Pancreas (tissue), 10 donors: ENCODE measurements around the gene GRIK1. TPM values are rescaled to one million over a fixed set of nuclear protein-coding genes. Genes with fewer than 3 reads are reported as not detected.

Experiments
- ATAC-seq, 4 donors: fragments of 200-7000 bp; cut with Tn5 transposase; one replicate each; pipeline versions ENCODE4 v1.8.0 to v1.9.1; 2020; ENCODE audit warnings: mild to moderate bottlenecking in 4 of 4, moderate library complexity in 4 of 4
- DNase-seq, 6 donors: peaks; one replicate each; pipeline ENCODE4 v3.0.0-alpha.2; 2020
- FAIRE-seq: peaks from 2 replicates; lab custom pipeline; 2012; peaks lifted over from hg19 to GRCh38; lab: Jason Lieb, UNC
- H3K27ac ChIP-seq, 4 donors: fragments of 200-600 bp; sonication (generic); 1 replicate in 3 of 4; 2 replicates in 1 of 4; pipeline versions ENCODE4 v1.5.0 to v1.8.0; 2020
- H3K27me3 ChIP-seq, 4 donors: fragments of 200-600 bp; one replicate each; pipeline ENCODE4 v1.8.0; 2021
- H3K36me3 ChIP-seq, 3 donors: fragments of 200-600 bp; sonication (generic) in 1 of 3; one replicate each; pipeline versions ENCODE4 v1.5.0 to v1.8.0; 2020 to 2021
- H3K4me1 ChIP-seq, 3 donors: fragments of 200-600 bp; one replicate each; pipeline ENCODE4 v1.8.0; 2021
- H3K4me3 ChIP-seq, 4 donors: fragments of 200-600 bp; sonication (generic) in 2 of 4; one replicate each; pipeline versions ENCODE4 v1.5.0 to v1.8.0; 2020 to 2021
- H3K9me3 ChIP-seq, 4 donors: fragments of 200-600 bp; one replicate each; pipeline ENCODE4 v1.8.0; 2021
- CTCF ChIP-seq, 4 donors: fragments of 200-600 bp; sonication (generic) in 3 of 4; IDR thresholded peaks; one replicate each; pipeline versions ENCODE4 v1.5.0 to v1.8.0; 2021; ENCODE audit warnings: antibody characterized with exemption in 4 of 4
- WGBS, 2 donors: extraction: QIAGEN DNeasy Blood & Tissue Kit; methylation state at CpG; one replicate each; pipeline ENCODE4 v1.1.7; 2013; 5-methylcytosine and 5-hydroxymethylcytosine counted together
- intact Hi-C, 3 donors: fragments of 100-400 bp; cut with DNase I; formaldehyde crosslinking; loops; one replicate each; pipeline versions ENCODE4 v1.11.1 to v1.14.2; 2022
- polyA plus RNA-seq, 2 donors: library from polyadenylated mRNA; stranded (reverse); fragments of 200-250 nt; gene quantifications; one replicate each; pipeline ENCODE4 v1.2.3, GENCODE V29; 2013
- total RNA-seq, 6 donors: library from RNA; stranded (reverse); fragmentation: NEBNext Ultra II Directional in 4 of 6; extraction: Animal tissue kit (Norgen Biotek cat#: 25700) in 4 of 6; gene quantifications; one replicate each; pipeline versions ENCODE4 v1.2.1 to v1.2.4, GENCODE V29; 2021 to 2023
- donor health status: healthy with polysubstance abuse.
- donor health status: DM: no; HTN: no; CAD: no; lungs with moderate emphysema.
- donor health status: DM: no; HTN: no; CAD: no.
- donor health status: control.
- donor health status: control.
- donor health status: Bipolar disorder and iron deficiency.
- donor health status: DM: yes; HTN: yes; CAD: no.
- donor health status: DM: no; HTN: no; CAD: no.
- donor health status: DM: no; HTN: no; CAD: no.
- donor health status: DM: yes; HTN: yes; CAD: no.

GRIK1 gene
- total and polyA plus RNA-seq, 8 donors: 0.02 to 0.09 (median 0.08) TPM; not detected in 5

DNA sequence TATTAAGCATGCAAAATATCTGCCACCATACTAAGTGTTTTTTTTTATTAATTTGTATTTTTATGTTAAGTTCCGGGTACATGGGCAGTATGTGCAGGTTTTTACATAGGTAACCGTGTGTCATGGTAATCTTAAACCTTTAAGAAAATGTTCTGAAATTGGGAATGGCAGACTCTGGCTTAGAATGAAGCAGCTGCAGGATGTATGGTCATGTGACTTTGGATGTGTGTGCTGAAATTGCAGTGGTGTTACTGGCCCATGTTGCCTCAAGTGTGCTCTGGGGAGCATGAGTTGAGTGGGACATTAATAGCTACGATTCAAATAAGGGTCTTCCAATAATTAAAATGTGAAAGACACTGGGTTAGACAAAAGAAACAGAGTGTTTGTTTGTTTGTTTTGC lies 6.7 kb downstream of the GRIK1 start:
- Histone ChIP-seq H3K9me3 (no peaks in the 10 kb centered on the region), H3K27ac (no peak overlapping the region), H3K4me3 (no peak overlapping the region), H3K36me3 (no peaks in the 10 kb centered on the region), H3K27me3 (peaks cover 0 to 3% (median 0%) of the 10 kb centered on the region in 4 donors), H3K4me1 (no peaks in the 10 kb centered on the region)
- no peak for DNase-seq
- WGBS, 2 donors: 73 to 75% methylated on average over 3 of the region's 3 CpGs
- intact Hi-C loops: no loop called here
- no peak for TF ChIP-seq CTCF (IDR thresholded peaks at IDR 0.05)
- no peak for FAIRE-seq
- ATAC-seq: no peak

DNA sequence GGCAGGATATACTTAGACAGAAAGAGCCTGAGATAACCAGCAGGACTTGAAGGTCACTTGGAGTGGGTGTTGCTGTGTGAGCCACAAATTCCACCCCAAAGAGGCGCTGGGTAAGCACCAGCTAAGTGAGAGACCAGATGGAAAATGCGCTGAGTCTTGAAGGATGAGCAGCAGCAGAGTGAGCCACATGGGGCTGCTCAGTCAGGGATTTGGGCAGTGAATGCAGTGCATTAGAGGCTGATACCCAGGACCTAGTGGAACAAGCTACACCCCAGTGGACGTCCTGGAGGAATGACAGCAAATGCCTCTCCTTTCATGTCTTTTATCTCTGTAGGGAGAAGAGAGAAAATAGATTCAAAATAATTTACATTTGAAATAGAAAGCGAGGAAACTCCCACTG lies 11.3 kb downstream of the GRIK1 start:
- WGBS, 2 donors: 71 to 74% methylated on average over 4 of the region's 4 CpGs
- H3K27ac ChIP-seq: no peak overlapping the region
- intact Hi-C loops: no loop called here
- DNase-seq: no peak
- FAIRE-seq: no peak
- H3K36me3 ChIP-seq: no peaks in the 10 kb centered on the region
- no peaks in the 10 kb centered on the region for H3K4me1 ChIP-seq
- no peak for ATAC-seq
- no peak for TF ChIP-seq CTCF (IDR thresholded peaks at IDR 0.05)
- H3K4me3 ChIP-seq: no peak overlapping the region
- no peaks in the 10 kb centered on the region for H3K27me3 ChIP-seq
- H3K9me3 ChIP-seq: no peaks in the 10 kb centered on the region

DNA sequence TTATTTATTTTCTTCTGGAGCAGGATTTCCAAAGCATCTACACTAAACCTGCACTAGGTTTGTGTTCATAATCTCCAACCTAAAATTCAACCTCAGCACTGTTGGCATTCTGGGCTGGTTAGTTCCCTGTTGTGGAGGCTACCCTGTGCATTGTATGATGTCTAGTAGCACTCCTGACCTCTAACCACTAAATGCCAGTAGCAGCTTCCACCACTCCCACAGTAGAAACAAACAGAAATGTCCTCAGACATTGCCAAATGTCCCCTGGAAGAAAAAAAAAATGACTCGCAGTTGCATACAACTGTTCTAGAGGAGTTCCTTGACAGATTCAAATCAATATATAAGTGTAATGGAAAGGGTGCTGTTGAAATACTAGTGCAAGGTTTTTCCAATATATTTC lies 18.9 kb downstream of the GRIK1 start:
- intact Hi-C loops: no loop called here
- 24 to 50% methylated on average over 1 of the region's 1 CpG for WGBS, 2 donors
- Histone ChIP-seq H3K36me3 (no peaks in the 10 kb centered on the region), H3K27ac (no peak overlapping the region), H3K4me3 (no peak overlapping the region), H3K4me1 (peaks cover 0 to 6% (median 0%) of the 10 kb centered on the region in 3 donors), H3K9me3 (no peaks in the 10 kb centered on the region), H3K27me3 (no peaks in the 10 kb centered on the region)
- ATAC-seq: peak in 3 of 4 donors; percentile 48 to 70 (median 62)
- no peak for DNase-seq
- FAIRE-seq: no peak
- TF ChIP-seq CTCF (IDR thresholded peaks at IDR 0.05): no peak

- H3K27ac ChIP-seq: no peak overlapping the region
- no peaks in the 10 kb centered on the region for H3K4me1 ChIP-seq
- H3K9me3 ChIP-seq: no peaks in the 10 kb centered on the region
- H3K36me3 ChIP-seq: no peaks in the 10 kb centered on the region
- no peak for ATAC-seq
- no peak overlapping the region for H3K4me3 ChIP-seq
- DNase-seq: no peak
- intact Hi-C loops: no loop called here
- TF ChIP-seq CTCF (IDR thresholded peaks at IDR 0.05): no peak
- no peak for FAIRE-seq
- no peaks in the 10 kb centered on the region for H3K27me3 ChIP-seq
- WGBS, 2 donors: 92 to 94% methylated on average over 2 of the region's 2 CpGs
Observed at GRCh38 chr21:29914326-29914725, 25.5 kb downstream of the GRIK1 start.

- Histone ChIP-seq H3K36me3 (no peaks in the 10 kb centered on the region), H3K4me3 (no peak overlapping the region), H3K27ac (no peak overlapping the region), H3K4me1 (no peaks in the 10 kb centered on the region), H3K27me3 (no peaks in the 10 kb centered on the region), H3K9me3 (no peaks in the 10 kb centered on the region)
- intact Hi-C loops: no loop called here
- ATAC-seq (no peak), DNase-seq (no peak), FAIRE-seq (no peak)
- no peak for TF ChIP-seq CTCF (IDR thresholded peaks at IDR 0.05)
- 84 to 88% methylated on average over 4 of the region's 4 CpGs for WGBS, 2 donors
Observed at GRCh38 chr21:29909571-29909970, 30.2 kb downstream of the GRIK1 start.
